Activated naive CD4-positive, alpha-beta T cell treated with anti-CD3 and anti-CD28 coated beads, Interleukin-2, amount 10 ng/mL, durations not matched to agents 7 days and 5 days (primary cell): ENCODE measurements around the gene FUT3.

Experiments
- CTCF ChIA-PET: fragments of 350-600 bp; sonication (Branson Sonifier 250); formaldehyde crosslinking; loops from one replicate; lab custom pipeline; 2021; ENCODE audit warnings: antibody characterized with exemption; lab: Charles Lee
- DNase-seq: peaks from one replicate; pipeline ENCODE4 v3.0.0-alpha.2; 2020
- H3K27ac Mint-ChIP-seq: one replicate; pipeline ENCODE4 v1.8.0; 2021; ENCODE audit warnings: mild to moderate bottlenecking, moderate library complexity, mixed read lengths
- H3K27me3 Mint-ChIP-seq: one replicate; pipeline ENCODE4 v1.8.0; 2021; ENCODE audit warnings: mild to moderate bottlenecking, mixed read lengths
- H3K36me3 Mint-ChIP-seq: one replicate; pipeline ENCODE4 v1.8.0; 2021; ENCODE audit warnings: mixed read lengths
- H3K4me1 Mint-ChIP-seq: one replicate; pipeline ENCODE4 v1.8.0; 2021; ENCODE audit warnings: mixed read lengths
- H3K4me3 Mint-ChIP-seq: one replicate; pipeline ENCODE4 v1.8.0; 2021; ENCODE audit warnings: mild to moderate bottlenecking, moderate library complexity, mixed read lengths
- H3K9me3 Mint-ChIP-seq: one replicate; pipeline ENCODE4 v1.8.0; 2021; ENCODE audit warnings: mixed read lengths

Gene FUT3

DNA sequence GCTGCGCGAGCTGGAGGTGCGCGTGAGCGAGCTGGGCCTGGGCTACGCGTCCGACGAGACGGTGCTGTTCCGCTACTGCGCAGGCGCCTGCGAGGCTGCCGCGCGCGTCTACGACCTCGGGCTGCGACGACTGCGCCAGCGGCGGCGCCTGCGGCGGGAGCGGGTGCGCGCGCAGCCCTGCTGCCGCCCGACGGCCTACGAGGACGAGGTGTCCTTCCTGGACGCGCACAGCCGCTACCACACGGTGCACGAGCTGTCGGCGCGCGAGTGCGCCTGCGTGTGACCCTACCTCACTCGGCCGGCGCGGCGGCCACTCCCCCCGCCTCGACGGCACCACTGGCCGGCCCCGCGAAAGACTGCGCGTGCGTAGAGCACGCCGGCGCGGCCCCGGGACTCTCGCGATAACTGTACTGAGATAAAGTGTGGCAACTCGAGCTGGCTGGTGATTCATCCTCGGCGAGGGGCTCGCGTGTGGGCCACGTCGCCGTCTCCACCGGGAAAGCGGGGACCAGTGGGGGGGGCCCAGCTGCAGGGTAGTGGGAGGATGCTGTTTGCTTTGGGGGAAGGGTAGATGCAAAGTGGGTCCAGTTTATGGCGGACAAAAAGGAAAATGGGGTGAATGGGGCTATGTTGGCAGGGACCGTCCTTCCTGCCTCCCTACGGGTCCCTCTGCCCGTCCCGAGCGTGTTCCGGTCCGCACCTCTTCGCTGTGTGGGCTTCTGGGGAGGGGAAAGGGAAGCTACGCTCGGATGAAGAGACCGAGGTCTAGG, 23.2 kb downstream of the FUT3 start:
- DNase-seq = peak; percentile 94
- no peaks in the 10 kb centered on the region for H3K9me3 Mint-ChIP-seq
- peaks cover 18% of the 10 kb centered on the region for H3K4me1 Mint-ChIP-seq
- H3K27me3 Mint-ChIP-seq = peaks cover 24% of the 10 kb centered on the region
- peak overlapping the region; percentile 99 for H3K4me3 Mint-ChIP-seq
- CTCF ChIA-PET = interaction anchor here (1.0 to 3.1 kb wide), 6 partner anchors 11 to 137 kb away, joined by 4 to 29 read pairs (median 4); partner anchors contain the start of genes FUT6 and NRTN
- peak overlapping the region; percentile 99 for H3K27ac Mint-ChIP-seq
- H3K36me3 Mint-ChIP-seq = peaks cover 2% of the 10 kb centered on the region

DNA sequence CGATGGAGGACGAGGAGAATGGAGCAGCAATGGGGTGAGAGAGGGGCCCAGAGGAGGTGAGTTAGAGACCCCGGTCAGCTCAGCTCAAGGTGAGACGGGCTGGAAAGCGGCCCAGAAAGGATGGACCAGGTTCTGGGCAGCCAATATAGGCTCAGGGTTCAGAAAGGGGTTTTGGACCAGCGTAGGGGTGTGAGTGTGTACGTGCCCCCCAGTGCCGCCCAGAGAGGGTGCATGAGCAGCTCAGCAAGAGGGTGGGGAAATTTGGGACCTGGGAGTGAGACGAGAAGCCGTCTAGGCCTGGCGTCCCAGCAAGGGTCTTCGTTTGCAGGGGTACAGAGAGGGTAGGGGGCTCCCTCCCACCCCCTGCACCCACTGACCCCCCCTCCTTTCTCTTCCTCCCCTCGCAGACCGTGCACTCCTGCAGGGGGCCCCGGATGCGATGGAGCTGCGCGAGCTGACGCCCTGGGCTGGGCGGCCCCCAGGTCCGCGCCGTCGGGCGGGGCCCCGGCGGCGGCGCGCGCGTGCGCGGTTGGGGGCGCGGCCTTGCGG, 23.8 kb downstream of the FUT3 start:
- Mint-ChIP-seq H3K36me3 (peaks cover 2% of the 10 kb centered on the region), H3K4me1 (peaks cover 18% of the 10 kb centered on the region), H3K27ac (peak overlapping the region; percentile 90), H3K4me3 (peak overlapping the region; percentile 99), H3K27me3 (peaks cover 20% of the 10 kb centered on the region), H3K9me3 (no peaks in the 10 kb centered on the region)
- no peak for DNase-seq
- CTCF ChIA-PET = interaction anchor here (0.7 to 3.1 kb wide), 5 partner anchors 12 to 140 kb away, joined by 3 to 29 read pairs (median 4); partner anchors contain the start of genes FUT6 and NRTN

DNA sequence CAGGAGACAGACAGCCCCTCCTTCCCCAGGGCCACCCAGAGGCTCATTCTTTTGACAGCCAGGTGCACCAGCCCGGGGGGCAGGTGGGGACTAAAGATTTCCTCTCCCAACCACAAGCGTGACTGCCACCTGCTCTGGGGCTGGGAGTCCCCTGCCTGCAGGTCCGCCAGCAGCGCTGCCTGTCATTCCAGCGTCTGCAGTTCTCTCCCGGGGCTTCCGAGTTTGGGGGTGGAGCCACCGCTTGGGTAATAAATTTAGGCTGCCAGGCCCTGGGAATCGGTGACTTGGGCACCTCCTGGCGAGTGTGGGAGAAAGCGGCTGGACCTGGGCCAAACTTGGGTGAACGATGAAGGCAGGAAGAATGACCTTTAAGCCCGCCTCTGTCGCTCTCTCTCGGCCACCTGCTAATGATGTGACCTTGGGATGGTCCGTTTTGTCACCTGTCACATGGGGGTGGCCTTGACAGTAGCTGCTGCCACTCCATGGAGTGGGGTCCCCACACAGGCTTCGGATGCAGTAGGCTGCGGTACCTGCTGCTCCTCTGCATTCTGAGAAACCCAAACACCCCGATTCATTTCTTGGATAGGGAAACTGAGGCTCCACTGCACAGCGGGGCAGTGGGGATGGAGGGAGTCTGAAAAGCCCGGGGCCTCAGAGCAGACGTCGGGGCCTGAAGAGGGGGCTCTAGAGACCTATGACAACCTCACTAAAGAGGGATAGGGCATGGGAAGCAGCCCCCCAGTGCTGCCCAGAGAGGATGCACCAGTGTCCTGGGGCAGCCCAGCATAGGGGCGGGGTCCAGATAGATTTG, 24.5 kb downstream of the FUT3 start:
- Mint-ChIP-seq H3K27ac (peak overlapping the region; percentile 90), H3K4me3 (peak overlapping the region; percentile 99), H3K27me3 (peaks cover 14% of the 10 kb centered on the region), H3K9me3 (no peaks in the 10 kb centered on the region), H3K36me3 (peaks cover 2% of the 10 kb centered on the region), H3K4me1 (peaks cover 18% of the 10 kb centered on the region)
- CTCF ChIA-PET = interaction anchor here (0.7 to 3.1 kb wide), 3 partner anchors 20 to 139 kb away, joined by 3 to 29 read pairs (median 6); partner anchors contain the start of gene NRTN
- DNase-seq = peak; percentile 35

DNA sequence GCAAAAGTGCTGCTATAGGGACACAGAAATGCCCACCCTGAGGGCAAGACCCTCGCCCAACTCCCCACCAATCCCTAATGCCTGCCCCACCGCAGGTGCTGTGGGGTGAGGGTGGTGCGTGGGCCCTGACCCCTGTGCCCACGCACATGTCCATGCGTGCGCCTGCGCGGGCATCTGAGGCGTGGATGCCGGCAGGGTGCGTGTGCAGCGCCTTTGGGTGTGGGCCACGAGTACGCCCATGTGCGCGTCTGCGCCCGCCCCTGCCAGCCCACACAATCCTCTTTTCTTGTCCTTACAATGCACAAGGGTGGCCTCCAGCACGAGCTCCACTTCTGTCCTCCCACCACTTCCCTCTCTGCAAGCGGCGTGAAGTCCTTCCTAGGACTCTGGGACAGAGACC, 26.1 kb downstream of the FUT3 start:
- Mint-ChIP-seq H3K36me3 (peaks cover 2% of the 10 kb centered on the region), H3K4me3 (no peak overlapping the region)

DNA sequence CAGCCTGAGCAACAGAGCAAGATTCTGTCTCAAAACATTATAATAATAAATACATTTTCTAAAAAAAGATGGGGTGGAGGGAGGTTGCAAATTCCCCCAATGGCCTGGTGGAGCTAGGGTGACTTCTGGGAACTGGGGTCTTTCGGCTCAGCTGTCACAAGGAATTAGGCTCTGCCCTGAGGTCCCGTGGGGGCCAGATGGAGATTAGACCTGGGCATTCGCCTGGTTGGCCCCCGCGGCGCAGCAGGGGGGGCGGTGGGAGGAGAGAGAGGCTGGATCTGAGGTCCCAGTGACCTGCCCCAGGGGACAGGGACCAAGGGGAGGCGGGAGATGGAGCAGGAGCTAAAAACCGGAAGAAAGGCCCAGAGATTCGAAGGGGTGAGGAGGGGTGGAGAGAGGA, 26.5 kb downstream of the FUT3 start:
- Mint-ChIP-seq H3K4me1 (peaks cover 15% of the 10 kb centered on the region), H3K36me3 (peaks cover 2% of the 10 kb centered on the region), H3K9me3 (no peaks in the 10 kb centered on the region), H3K4me3 (no peak overlapping the region), H3K27ac (no peak overlapping the region), H3K27me3 (peaks cover 10% of the 10 kb centered on the region)
- CTCF ChIA-PET = interaction anchor here (2.1 kb wide), 1 partner anchor 21 kb away, joined by 8 read pairs; the partner anchor contains the start of gene NRTN
- DNase-seq = no peak

More for the DNA sequence above, 26.1 kb downstream of the FUT3 start:
- Mint-ChIP-seq H3K27me3 (peaks cover 14% of the 10 kb centered on the region), H3K9me3 (no peaks in the 10 kb centered on the region), H3K27ac (no peak overlapping the region), H3K4me1 (peaks cover 17% of the 10 kb centered on the region)
- CTCF ChIA-PET = no interaction called here
- no peak for DNase-seq

DNA sequence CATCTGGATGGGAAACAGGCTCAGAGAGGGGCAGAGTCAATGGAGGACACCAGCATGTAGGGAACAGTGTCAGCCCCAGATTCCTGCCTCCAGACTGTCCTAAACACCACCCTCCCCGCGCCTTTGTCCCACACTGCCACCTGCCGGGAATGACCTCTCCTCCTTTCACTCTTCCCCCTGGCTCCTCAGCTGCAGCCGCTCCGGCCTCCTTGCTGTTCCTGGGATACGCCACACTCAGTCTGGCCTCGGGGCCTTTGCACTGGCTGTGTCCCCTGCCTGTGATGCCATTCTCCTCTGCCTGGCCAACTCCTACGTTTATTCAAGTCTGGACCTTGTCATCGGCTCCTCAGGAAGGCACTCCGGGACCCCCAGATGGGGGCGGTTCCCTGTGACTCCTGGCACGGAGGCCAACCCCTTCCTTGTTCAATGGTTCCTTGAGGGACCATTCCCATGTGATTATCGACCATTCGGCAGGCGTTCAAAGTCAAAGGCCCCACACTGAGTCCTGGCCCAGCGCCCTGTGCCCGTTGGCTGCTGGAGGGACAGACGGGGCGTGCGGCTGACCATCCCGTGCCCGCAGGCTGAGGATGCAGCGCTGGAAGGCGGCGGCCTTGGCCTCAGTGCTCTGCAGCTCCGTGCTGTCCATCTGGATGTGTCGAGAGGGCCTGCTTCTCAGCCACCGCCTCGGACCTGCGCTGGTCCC, 27.5 kb downstream of the FUT3 start:
- H3K4me1 Mint-ChIP-seq = peaks cover 14% of the 10 kb centered on the region
- no peak overlapping the region for H3K27ac Mint-ChIP-seq
- H3K36me3 Mint-ChIP-seq = peaks cover 2% of the 10 kb centered on the region
- no peak for DNase-seq
- CTCF ChIA-PET = interaction anchor here (2.1 kb wide), 1 partner anchor 19 kb away, joined by 8 read pairs; the partner anchor contains the start of gene NRTN
- H3K9me3 Mint-ChIP-seq = no peaks in the 10 kb centered on the region
- no peak overlapping the region for H3K4me3 Mint-ChIP-seq
- H3K27me3 Mint-ChIP-seq = peaks cover 9% of the 10 kb centered on the region

DNA sequence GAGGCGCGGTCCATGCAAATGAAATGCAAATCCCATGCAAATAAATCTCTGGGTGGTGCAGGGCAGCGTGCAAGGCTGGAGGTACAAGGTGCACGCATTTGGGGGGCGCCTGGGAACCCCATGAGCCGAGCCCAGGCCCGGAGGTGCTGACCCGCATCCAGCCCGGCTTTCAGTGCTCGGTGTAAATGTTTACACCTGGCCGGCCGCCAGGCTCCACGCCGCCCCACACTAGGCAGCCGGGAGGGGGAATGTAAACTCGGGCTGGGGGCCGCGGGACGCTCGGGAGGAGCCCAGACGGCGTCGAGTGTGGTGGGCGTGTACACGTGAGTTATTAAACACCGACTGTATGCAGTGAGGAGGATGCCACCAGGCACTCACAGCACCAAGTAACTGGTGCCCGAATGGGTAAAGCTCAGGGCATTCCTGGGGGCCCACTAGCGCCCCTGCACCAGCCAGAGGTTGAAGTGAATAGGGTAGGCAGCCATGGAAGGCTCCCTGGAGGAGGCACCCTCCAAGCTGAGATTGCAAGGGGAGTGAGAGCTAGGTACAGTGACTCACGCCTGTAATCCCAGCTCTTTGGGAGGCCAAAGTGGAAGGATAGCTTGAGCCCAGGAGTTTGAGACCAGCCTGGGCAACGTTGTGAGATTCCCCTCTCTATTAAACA, 28.9 kb downstream of the FUT3 start:
- Mint-ChIP-seq H3K9me3 (no peaks in the 10 kb centered on the region), H3K4me1 (peaks cover 10% of the 10 kb centered on the region), H3K27ac (no peak overlapping the region), H3K4me3 (no peak overlapping the region), H3K36me3 (no peaks in the 10 kb centered on the region), H3K27me3 (peaks cover 12% of the 10 kb centered on the region)
- DNase-seq = no peak
- CTCF ChIA-PET = interaction anchor here (0.6 to 2.1 kb wide), 3 partner anchors 18 to 683 kb away, joined by 3 to 8 read pairs (median 4); partner anchors contain the start of gene NRTN

DNA sequence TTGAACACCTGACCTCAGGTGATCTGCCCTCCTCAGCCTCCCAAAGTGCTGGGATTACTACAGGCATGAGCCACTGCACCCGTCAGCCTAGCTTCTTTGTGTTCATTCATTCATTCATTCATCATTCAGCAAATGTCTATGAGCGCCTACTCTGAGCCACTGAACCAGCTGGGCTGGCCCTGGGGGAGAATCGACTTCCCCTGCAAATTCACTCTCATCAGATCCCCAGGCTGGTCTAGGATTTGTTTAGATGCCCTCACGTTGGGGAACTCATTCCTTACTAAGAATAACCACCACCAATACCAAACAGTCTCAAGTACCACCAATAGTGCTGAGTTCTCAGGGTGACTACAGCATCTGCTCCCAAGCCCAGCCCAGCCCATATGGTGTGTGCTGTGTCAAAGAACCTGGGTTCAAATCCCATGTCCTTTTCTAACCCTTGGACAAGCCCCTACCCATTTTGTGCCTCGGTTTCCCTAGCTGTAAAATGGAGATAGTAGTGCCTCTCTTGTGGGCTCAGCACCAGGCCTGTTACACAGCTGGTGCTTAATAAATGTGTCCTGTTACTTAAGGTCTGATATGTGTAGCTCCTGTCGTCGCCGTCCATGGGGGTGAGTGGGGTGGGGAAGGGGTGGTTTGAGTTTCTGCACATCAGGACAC, 29.6 kb downstream of the FUT3 start:
- Mint-ChIP-seq H3K9me3 (no peaks in the 10 kb centered on the region), H3K36me3 (no peaks in the 10 kb centered on the region), H3K27ac (no peak overlapping the region), H3K27me3 (peaks cover 18% of the 10 kb centered on the region), H3K4me1 (peaks cover 3% of the 10 kb centered on the region), H3K4me3 (no peak overlapping the region)
- no peak for DNase-seq
- CTCF ChIA-PET = interaction anchor here (0.6 to 1.6 kb wide), 3 partner anchors 18 to 683 kb away, joined by 3 to 5 read pairs (median 4); no protein-coding TSS in a partner anchor

DNA sequence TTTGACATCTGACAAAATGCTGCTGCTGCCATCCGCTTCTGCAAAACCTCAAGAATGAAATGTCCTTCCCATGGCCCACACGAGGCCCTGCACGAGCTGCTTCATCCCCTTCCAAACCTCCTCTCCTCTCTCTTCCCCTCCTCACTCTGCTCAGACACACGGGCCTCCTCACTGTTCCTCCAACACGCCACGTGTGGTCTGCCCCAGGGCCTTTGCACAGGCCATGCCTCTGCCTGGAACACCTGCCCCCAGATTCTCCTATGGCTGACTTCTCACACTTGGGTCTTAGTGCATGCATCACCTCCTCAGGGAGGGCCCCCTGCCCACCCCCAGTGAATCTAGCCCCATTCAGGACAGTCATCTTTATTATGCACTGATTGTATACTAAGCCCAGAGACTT, 30.5 kb downstream of the FUT3 start:
- Mint-ChIP-seq H3K4me3 (no peak overlapping the region), H3K9me3 (no peaks in the 10 kb centered on the region), H3K27ac (peak overlapping the region; percentile 29), H3K36me3 (no peaks in the 10 kb centered on the region), H3K27me3 (peaks cover 24% of the 10 kb centered on the region), H3K4me1 (no peaks in the 10 kb centered on the region)
- CTCF ChIA-PET = interaction anchor here (1.4 kb wide), 1 partner anchor 17 kb away, joined by 5 read pairs; no protein-coding TSS in a partner anchor
- no peak for DNase-seq

DNA sequence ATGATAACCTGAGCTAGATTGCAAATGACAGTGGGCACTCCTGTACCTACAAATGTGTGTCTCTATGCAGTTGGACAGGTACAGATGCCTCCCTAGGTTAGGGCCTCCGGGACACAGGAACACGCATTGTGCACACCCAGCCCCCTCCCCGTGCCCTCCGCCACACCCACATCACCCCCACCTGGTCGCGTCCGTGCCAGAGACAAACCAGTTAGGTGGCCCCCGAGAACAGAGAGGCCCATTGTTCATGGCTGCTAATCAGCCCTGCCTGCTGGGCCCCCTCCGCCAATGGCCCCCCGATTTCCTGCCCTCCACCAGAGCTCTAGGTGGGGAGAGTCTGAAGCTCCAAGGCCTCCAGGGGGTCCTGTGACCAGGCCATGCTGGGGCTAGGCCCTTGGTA, 32.7 kb downstream of the FUT3 start:
- CTCF ChIA-PET = interaction anchor here (0.6 kb wide), 1 partner anchor 356 kb away, joined by 5 read pairs; no protein-coding TSS in a partner anchor
- Mint-ChIP-seq H3K27me3 (peaks cover 30% of the 10 kb centered on the region), H3K4me1 (no peaks in the 10 kb centered on the region), H3K9me3 (no peaks in the 10 kb centered on the region), H3K36me3 (no peaks in the 10 kb centered on the region), H3K27ac (no peak overlapping the region), H3K4me3 (no peak overlapping the region)
- DNase-seq = no peak

DNA sequence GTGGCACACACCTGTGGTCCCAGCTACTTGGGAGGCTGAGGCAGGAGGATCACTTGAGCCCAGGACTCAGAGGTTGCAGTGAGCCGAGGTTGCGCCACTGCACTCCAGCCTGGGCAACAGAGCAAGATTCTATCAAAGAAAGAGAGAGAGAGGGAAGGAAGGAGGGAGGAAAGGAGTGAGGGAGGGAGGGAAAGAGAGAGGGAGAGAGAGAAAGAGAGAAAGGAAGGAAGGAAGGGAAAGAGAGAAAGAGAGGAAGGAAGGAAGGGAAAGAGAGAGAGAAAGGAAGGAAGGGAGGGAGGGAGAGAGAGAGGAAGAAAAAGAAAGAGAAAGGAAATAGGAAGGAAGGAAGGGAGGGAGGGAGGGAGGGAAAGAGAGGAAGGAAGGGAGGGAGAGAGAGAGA, 34.0 kb downstream of the FUT3 start:
- Mint-ChIP-seq H3K9me3 (no peaks in the 10 kb centered on the region), H3K4me1 (no peaks in the 10 kb centered on the region), H3K27me3 (peaks cover 30% of the 10 kb centered on the region), H3K4me3 (no peak overlapping the region), H3K36me3 (no peaks in the 10 kb centered on the region), H3K27ac (no peak overlapping the region)
- DNase-seq = no peak
- CTCF ChIA-PET = no interaction called here

DNA sequence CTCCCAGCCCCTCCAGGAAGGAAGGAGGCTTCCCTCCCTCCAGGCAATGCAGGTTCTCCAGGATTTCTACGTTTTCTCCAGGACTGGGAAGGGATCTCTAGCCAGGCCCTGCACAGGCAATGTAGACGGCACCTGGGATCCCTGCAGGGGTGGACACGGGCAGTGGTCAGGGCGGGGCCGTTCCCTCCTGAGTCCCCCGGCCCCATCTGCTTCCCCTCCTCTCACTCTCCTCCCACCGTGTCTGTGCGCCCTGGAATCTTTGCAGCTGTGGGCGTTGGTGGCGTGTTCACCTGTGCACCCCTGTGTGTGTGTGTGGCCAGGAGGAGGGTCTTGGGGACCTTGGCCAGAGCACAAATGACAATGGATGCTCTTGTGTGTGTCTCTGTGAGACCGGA, 36.4 kb downstream of the FUT3 start:
- H3K27me3 Mint-ChIP-seq = peaks cover 25% of the 10 kb centered on the region
- CTCF ChIA-PET = no interaction called here
- no peaks in the 10 kb centered on the region for H3K9me3 Mint-ChIP-seq
- no peak overlapping the region for H3K27ac Mint-ChIP-seq
- no peaks in the 10 kb centered on the region for H3K36me3 Mint-ChIP-seq
- H3K4me1 Mint-ChIP-seq = no peaks in the 10 kb centered on the region
- DNase-seq = no peak
- H3K4me3 Mint-ChIP-seq = no peak overlapping the region
